Stimulated activated naive B cell treated with anti-CD40 and anti-IgM and Interleukin-4, amounts not matched to agents 10 μg/mL and 1 μg/mL and 100 μg/mL, for 72 hours (primary cell): ENCODE results near the gene RALGDS.

Source experiments
- ATAC-seq, 2 donors: fragments of 150-1000 bp; cut with Tn5 transposase; replicated peaks; 2 replicates each; pipeline ENCODE4 v1.10.0; 2021; ENCODE audit warnings: moderate library complexity in 1 of 2
- DNase-seq: peaks from one replicate; pipeline ENCODE4 v3.0.0; 2021
- H3K27ac Mint-ChIP-seq: one replicate; pipeline ENCODE4 v1.8.0; 2022; ENCODE audit warnings: mild to moderate bottlenecking, mixed read lengths
- H3K27me3 Mint-ChIP-seq, 2 donors: one replicate each; pipeline ENCODE4 v1.8.0; 2022; ENCODE audit warnings: mixed read lengths in 2 of 2
- H3K36me3 Mint-ChIP-seq, 2 donors: one replicate each; pipeline ENCODE4 v1.8.0; 2022; ENCODE audit warnings: mixed read lengths in 2 of 2, mild to moderate bottlenecking in 1 of 2
- H3K4me1 Mint-ChIP-seq, 2 donors: one replicate each; pipeline ENCODE4 v1.8.0; 2022; ENCODE audit warnings: mixed read lengths in 2 of 2, mild to moderate bottlenecking in 1 of 2
- H3K4me3 Mint-ChIP-seq, 2 donors: one replicate each; pipeline ENCODE4 v1.8.0; 2022; ENCODE audit warnings: mild to moderate bottlenecking in 2 of 2, mixed read lengths in 2 of 2, moderate library complexity in 1 of 2
- H3K9me3 Mint-ChIP-seq, 2 donors: one replicate each; pipeline ENCODE4 v1.8.0; 2022; ENCODE audit warnings: mixed read lengths in 2 of 2, mild to moderate bottlenecking in 1 of 2

RALGDS gene

DNA sequence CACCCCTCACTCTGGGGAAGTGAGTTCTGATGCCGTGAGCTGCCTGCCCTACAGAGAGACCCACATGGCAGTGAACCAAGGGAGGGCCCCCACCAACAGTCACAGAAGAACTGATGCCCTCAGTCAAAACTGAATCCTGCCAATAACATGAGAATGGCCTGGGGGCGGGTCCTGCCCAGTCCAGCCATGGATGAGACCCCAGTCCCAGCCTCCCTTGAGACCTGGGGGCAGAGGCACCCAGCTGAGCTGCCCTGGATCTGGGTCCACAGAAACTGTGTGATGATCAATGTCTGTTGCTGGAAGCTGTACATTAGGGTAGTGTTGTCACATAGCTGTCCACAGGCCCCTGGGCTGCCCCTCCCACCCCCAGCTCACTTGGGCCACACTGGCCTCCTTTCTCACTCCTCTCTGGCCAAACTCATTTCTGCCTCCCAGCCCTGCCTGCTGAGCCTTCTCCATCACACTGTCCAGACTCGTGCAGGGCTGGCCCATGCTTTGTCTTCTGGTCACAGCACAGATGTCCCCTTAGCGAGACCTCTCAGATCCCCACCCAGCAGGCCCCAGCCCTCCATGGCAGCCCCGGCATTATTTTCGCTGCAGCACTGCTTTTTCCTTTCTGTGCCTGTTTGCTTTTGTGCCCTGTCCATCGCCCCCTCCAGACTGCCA, 25.8 kb upstream of the RALGDS start:
- H3K9me3 Mint-ChIP-seq: no peaks in the 10 kb centered on the region
- peak overlapping the region; percentile 96 for H3K27ac Mint-ChIP-seq
- peaks cover 56 to 72% of the 10 kb centered on the region in 2 donors for H3K4me1 Mint-ChIP-seq
- DNase-seq (no peak), ATAC-seq (no peak)
- H3K4me3 Mint-ChIP-seq: peak overlapping the region; percentile 82 to 98
- peaks cover 2 to 7% of the 10 kb centered on the region in 2 donors for H3K36me3 Mint-ChIP-seq
- H3K27me3 Mint-ChIP-seq: no peaks in the 10 kb centered on the region

DNA sequence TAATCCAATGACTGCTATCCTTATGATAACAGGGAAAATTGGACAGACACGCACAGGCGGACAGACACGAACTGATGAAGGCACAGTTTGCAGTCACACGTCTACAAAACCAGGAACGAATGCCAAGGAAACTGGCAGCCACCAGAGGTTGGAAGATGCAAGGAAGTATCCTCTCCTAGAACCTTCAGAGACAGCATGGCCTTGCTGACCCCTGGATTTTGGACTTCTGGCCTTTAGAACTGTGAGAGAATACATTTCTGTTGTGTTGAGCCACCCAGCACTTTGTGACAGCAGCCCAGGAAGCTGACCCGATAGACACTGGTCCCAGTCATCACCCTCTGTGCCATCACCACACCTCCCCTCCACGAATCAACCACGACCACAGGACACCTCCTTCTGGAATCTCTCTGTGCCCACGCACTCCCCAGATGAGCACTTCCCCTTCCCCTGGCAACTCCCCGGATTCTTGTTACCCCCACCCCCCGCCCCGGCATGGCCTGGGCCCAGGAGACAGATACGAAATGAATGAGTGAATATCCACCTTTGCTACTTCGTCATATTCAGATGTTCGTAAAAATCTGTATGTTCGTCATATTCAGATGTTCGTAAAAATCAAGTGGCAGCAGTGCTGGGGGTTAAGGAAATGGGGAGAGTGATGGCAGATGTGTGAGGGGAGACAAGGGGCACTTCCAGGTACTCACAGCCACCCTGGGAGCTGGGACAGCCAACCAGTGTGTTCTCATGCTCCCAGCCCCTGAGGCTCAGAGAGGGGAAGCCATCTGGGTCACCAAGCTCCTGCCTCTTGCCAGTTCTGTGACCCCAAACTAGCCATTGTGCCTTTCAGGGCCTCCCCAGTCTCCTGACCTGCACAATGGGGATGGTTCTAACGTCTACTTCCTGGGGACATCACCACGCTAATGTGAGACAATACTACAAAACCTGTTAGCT, 24.1 kb upstream of the RALGDS start:
- Mint-ChIP-seq H3K9me3 (no peaks in the 10 kb centered on the region), H3K27ac (peak overlapping the region; percentile 89), H3K27me3 (no peaks in the 10 kb centered on the region), H3K36me3 (peaks cover 3 to 7% of the 10 kb centered on the region in 2 donors), H3K4me3 (peak overlapping the region; percentile 80 to 94), H3K4me1 (peaks cover 58 to 77% of the 10 kb centered on the region in 2 donors)
- DNase-seq: no peak
- ATAC-seq: no peak

DNA sequence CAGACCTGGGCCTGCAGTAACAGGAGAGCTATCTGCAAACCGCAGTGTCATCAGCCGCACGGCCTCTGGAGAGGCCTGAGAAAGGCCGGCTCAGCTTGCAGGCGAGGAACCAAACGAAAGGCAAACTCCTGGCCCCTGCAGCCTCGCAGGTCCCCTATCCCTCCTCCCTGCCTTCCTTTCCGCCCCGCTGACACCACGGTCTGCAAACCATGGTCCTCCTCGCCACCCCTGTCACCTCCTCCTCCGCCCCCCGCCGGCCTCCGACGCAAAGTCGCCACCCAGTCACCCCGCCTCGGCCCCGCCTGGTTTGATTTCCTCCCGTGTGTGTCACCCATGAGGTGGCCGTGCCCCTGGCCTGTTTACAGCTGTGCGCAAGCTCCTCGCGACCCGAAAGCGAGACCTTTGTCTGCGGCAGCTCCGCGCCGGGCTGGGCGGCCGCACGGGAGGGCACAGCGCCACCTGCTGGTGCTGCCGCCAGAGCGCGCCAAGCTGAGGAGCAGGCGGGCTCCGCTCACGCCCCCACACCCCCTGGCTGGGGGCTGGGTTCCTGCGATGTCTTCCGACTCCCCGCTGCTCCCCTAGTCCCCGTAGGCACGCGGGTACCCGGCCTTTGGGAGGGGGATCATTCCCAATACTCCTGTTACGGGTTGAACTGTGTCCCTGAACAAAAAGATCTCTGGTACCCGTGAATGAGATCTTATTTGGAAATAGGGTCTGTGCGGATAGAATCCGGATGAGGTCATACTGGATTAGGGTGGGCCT, 23.3 kb upstream of the RALGDS start:
- no peaks in the 10 kb centered on the region for H3K9me3 Mint-ChIP-seq
- H3K27me3 Mint-ChIP-seq: no peaks in the 10 kb centered on the region
- peaks cover 54 to 72% of the 10 kb centered on the region in 2 donors for H3K4me1 Mint-ChIP-seq
- peak overlapping the region; percentile 80 to 94 for H3K4me3 Mint-ChIP-seq
- H3K27ac Mint-ChIP-seq: peak overlapping the region; percentile 89
- peak; percentile 69 to 71 for ATAC-seq
- DNase-seq: peak; percentile 87
- H3K36me3 Mint-ChIP-seq: peaks cover 3 to 7% of the 10 kb centered on the region in 2 donors

DNA sequence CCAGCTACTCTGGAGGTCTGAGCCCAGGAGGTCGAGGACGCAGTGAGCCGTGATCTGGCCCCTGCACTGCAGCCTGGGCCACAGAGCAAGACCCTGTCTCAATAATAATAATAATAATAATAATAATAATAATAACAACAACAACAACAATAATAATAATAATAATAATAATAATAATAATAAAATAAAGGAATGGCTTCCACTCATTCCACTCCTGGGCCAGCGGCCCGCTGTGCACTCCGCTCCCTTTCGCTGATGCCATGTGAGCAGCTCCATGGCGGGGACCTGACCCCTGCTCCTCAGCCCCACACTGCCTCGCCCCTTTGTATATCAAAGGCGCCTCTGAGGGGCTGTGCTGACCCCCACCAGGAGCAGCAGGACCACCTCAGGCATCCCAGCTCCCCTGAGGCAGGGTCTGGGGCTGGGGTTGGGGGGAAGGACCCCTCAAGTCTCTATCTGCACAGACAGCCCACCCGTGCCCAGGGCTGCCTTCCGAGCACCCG, 22.6 kb upstream of the RALGDS start:
- peak overlapping the region; percentile 89 for H3K27ac Mint-ChIP-seq
- H3K9me3 Mint-ChIP-seq: no peaks in the 10 kb centered on the region
- peaks cover 56 to 75% of the 10 kb centered on the region in 2 donors for H3K4me1 Mint-ChIP-seq
- ATAC-seq (no peak), DNase-seq (no peak)
- H3K27me3 Mint-ChIP-seq: no peaks in the 10 kb centered on the region
- H3K36me3 Mint-ChIP-seq: peaks cover 3 to 7% of the 10 kb centered on the region in 2 donors
- peak overlapping the region; percentile 80 to 94 for H3K4me3 Mint-ChIP-seq

DNA sequence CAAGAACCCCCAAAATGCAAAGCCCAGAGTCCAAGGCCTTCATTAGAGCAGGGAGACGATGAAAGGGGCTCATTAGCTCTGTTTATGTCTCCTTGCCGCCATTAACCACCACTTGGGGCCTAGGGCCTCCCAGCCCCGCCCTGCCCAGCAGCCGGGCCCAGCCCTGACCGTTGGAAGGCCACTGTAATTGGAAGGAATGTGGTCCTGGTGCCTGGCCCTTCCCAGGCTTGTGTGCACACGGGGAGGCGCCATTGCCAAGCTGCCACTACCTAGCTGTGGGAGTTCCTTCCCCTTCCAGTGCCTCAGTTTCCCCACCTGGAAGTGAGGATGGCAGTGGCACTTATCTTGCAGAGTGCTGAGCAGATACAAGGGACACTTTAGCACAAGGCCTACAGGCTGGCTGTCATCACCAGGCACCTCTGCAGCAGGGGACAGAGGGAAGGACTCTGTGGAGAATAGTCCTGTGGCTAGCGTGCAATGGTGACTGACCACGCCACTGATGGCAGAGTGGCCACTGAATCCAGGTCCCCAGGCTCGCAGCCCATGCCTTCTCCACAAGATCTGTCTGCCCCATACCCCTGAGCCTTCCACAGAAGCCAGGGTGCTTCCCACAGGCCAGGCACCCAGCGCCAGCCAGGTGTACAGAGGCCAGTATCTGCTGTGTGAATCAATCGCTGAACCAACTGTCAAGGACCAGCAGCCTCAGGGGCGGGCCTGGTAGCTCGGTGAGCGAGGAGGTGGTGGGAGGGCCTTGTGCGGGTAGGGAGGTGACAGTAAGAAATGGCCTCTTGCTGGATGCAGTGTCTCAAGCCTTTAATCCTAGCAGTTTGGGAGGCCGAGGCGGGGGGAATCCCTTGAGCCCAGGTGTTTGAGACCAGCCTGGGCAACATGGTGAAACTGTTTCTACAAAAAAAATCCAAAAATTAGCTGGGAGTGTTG, 21.9 kb upstream of the RALGDS start:
- Mint-ChIP-seq H3K4me1 (peaks cover 49 to 68% of the 10 kb centered on the region in 2 donors), H3K27me3 (no peaks in the 10 kb centered on the region), H3K36me3 (peaks cover 3 to 4% of the 10 kb centered on the region in 2 donors), H3K27ac (no peak overlapping the region), H3K9me3 (no peaks in the 10 kb centered on the region), H3K4me3 (peak overlapping the region in 1 of 2 donors; percentile 62)
- peak in 1 of 2 donors; percentile 35 for ATAC-seq
- no peak for DNase-seq

DNA sequence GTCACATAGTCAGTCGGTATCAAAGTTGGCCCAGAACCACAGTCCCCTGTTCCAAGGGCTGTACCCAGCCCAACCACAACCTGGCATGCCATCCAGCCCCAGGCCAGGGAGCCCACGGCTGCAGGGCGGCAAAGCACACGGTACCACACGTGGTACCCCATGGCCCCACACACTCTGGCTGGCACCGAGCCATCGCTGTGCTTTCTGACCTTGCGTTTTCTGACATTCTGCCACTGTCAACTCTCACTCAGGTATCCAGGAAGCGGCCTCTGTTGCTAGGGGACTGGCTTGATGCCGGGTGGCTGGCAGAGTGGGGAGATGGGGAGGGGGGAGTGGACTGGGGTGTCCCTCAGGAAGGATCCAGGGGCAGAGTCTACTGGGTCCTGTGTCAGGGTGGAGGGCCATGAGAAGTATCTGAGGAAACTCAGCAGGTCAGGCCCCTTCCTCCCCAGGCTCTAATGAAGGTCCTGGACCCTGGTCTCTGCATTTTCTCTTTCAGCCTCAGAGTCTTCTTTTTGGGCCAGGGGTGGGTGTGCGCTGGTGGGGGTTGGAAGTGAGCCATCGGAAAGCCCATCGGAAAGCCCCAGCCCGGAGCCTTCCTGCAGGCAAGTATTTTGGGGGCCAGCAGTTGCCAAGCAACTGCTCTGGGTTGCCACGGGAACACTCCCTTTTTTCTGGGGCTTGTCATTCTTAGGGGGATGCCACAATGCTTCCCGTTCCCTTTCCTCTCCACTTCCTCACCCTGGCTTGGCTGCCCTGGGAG, 21.0 kb upstream of the RALGDS start:
- no peaks in the 10 kb centered on the region for H3K27me3 Mint-ChIP-seq
- H3K36me3 Mint-ChIP-seq: peaks cover 5 to 6% of the 10 kb centered on the region in 2 donors
- H3K9me3 Mint-ChIP-seq: no peaks in the 10 kb centered on the region
- peak overlapping the region; percentile 90 for H3K27ac Mint-ChIP-seq
- peak overlapping the region; percentile 62 to 64 for H3K4me3 Mint-ChIP-seq
- ATAC-seq (peak; percentile 16 to 19), DNase-seq (no peak)
- peaks cover 43 to 64% of the 10 kb centered on the region in 2 donors for H3K4me1 Mint-ChIP-seq

DNA sequence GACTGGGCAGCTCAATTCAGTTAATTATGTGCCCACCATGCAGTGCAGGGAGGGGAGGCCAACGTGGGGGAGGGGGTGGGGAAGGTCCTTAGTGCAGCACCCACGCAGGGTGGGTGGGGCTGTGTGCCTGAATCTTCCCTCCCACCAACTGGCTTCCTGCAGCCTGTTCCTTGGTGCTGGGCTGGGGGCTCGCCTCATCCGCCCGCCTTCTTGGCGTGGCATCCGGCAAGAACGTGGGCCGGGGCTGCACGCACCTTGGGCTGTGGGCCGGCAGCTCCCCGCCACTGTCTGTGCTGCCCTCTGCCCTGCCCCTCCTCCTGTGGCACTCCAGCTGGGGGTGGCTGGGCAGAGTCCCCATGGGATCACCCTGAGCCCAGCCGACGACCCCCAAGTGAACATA, 19.6 kb upstream of the RALGDS start:
- H3K27me3 Mint-ChIP-seq: no peaks in the 10 kb centered on the region
- H3K27ac Mint-ChIP-seq: no peak overlapping the region

DNA sequence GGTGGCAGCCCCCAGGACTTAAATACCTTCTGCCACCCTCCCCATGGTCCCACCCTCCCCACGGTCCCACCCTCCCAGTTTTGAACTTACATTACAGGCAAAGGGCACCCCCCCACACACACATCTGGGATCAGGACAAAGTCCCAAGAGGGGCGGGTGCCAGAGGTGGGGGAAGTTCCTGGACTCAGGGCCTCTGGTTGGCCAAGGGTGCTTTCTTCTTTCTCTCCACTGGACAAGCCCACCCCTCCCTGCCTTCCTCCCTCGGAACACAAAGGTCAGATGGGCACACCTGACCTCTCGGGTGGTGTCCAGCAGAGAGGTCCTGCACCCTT, 19.1 kb upstream of the RALGDS start:
- DNase-seq (no peak), ATAC-seq (no peak)
- H3K4me3 Mint-ChIP-seq: no peak overlapping the region
- H3K36me3 Mint-ChIP-seq: peaks cover 6 to 8% of the 10 kb centered on the region in 2 donors
- no peaks in the 10 kb centered on the region for H3K27me3 Mint-ChIP-seq
- H3K4me1 Mint-ChIP-seq: peaks cover 42 to 66% of the 10 kb centered on the region in 2 donors
- H3K27ac Mint-ChIP-seq: no peak overlapping the region
- no peaks in the 10 kb centered on the region for H3K9me3 Mint-ChIP-seq

More for the DNA sequence above, 19.6 kb upstream of the RALGDS start:
- Mint-ChIP-seq H3K4me1 (peaks cover 45 to 66% of the 10 kb centered on the region in 2 donors), H3K36me3 (peaks cover 6 to 8% of the 10 kb centered on the region in 2 donors), H3K9me3 (no peaks in the 10 kb centered on the region), H3K4me3 (no peak overlapping the region)
- DNase-seq (no peak), ATAC-seq (no peak)

DNA sequence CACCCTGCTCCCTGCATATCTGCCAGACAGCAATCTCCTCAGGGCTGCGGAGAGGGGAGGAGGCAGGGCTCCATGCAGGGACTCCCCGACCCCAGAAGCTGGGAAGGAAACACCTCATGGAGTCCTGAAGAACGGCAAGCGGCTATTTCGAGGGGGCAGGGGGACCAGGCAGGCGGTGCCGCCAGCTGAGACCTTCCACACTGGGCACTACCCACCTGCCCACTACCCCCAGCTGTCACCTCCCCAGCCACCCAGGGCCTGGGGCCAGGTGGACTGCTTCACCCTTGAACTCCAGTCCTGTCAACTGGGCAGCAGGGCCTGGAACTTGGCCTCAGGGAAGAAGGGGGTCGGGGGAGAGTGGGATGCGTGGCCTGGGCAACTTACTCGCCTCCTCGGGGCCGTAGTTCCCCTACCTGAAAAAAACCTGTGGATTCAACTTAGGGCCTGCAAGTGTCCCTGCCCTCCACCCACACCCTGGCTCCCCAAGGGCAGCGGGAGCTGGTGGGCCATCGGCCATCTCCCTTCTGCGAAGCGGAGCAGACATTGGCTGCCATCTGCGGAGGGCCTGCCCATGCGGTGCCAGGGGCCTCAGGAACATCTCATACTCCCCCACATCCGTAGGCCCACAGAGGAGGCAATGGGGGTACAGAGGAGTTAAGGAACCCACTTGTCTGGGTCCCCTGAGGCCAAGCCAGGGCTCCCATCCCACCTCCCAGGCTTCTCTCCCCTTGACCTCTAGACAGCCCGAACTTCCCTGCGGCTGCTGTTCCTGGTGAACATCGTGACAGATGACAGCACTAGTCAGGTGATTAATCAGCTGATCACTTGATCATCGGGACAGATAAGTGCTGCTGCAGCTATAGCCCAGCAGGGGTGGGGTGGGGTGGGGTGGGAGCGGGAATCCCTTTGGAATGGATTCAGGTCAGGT, 18.5 kb upstream of the RALGDS start:
- H3K27ac Mint-ChIP-seq: peak overlapping the region; percentile 14
- H3K36me3 Mint-ChIP-seq: peaks cover 6 to 8% of the 10 kb centered on the region in 2 donors
- no peaks in the 10 kb centered on the region for H3K9me3 Mint-ChIP-seq
- DNase-seq (no peak), ATAC-seq (no peak)
- H3K4me3 Mint-ChIP-seq: no peak overlapping the region
- no peaks in the 10 kb centered on the region for H3K27me3 Mint-ChIP-seq
- H3K4me1 Mint-ChIP-seq: peaks cover 37 to 66% of the 10 kb centered on the region in 2 donors

DNA sequence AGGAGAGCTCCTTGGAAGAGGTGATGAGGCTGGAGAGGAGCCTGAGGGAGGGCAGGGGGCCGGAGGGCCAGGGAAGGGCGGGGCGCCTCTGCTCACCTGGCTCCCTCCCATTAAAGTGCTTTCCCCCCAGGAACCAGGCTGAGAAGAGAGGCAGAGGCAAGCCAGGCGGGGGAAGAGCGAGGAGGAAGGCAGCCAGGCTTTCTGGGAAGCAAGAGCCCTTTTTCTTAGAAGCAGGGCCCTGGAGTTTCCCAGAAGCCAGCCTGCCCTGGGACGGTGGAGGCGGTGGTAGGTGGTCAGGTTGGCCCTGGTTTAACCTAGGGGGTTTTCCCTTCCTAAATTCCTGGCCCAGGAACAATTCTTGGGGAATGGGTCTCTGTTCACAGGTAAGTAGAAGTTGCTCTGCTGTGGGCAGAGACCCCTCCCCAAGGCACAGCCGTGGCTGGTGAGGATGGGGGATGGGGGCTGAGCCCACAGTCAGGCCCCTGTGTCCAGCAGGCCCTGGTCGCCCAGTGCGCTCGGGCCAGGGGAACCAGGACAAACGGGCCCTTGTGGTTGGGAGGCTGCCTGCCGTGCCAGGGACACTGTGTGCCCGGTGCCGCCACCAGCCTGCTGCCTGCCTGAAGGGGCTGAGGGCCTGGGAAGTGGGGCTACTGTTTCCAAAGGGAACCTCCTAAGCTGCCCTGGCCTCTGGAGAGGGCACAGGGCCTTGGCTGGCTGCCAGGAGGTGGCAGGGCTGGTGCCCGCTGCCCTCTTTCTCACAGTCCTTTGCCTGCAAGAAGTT, 16.6 kb upstream of the RALGDS start:
- peaks cover 33 to 64% of the 10 kb centered on the region in 2 donors for H3K4me1 Mint-ChIP-seq
- H3K36me3 Mint-ChIP-seq: peaks cover 5 to 8% of the 10 kb centered on the region in 2 donors
- H3K4me3 Mint-ChIP-seq: no peak overlapping the region
- H3K27ac Mint-ChIP-seq: peak overlapping the region; percentile 66
- DNase-seq: no peak
- no peaks in the 10 kb centered on the region for H3K27me3 Mint-ChIP-seq
- ATAC-seq: no peak
- H3K9me3 Mint-ChIP-seq: no peaks in the 10 kb centered on the region

DNA sequence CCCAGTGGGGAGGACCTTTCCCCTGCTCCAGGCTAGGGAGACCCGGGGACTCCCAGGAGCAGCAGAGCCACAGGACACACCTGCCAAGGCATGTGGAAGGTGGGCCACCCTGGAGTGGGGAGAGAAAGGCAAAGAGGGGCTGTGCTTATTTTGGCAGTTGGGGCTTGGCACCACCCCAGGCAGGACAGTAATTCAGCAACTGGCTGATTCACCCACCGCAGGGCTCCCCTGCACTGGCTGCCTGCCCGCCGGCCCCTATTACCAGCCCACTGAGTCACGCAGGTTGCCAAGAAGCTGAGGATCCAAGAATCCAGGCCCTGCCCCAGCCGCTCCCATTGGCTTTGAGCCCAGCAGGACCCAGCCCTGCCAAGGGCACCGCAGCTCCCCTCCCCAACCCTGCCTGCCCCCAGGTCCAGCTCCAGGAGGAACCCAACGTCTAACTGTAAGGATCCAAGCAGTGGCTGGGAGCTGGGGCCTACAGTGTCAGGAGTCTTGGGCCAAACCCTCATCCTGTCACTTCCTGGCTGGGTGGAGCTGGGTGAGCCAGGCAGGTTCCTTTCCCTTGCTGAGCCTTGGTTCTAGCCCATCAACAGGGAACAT, 14.2 kb upstream of the RALGDS start:
- Mint-ChIP-seq H3K4me1 (peaks cover 36 to 68% of the 10 kb centered on the region in 2 donors), H3K4me3 (no peak overlapping the region), H3K27ac (peak overlapping the region; percentile 92), H3K9me3 (no peaks in the 10 kb centered on the region), H3K36me3 (peaks cover 4 to 8% of the 10 kb centered on the region in 2 donors), H3K27me3 (no peaks in the 10 kb centered on the region)
- no peak for ATAC-seq
- no peak for DNase-seq
